K562 (cell line): ENCODE measurements around the gene MXI1. TPM values are rescaled to one million over a fixed set of nuclear protein-coding genes. Genes with fewer than 3 reads are reported as not detected.
A peak's percentile ranks its signal among the peaks of the same experiment; 100 is the strongest.

ENCODE experiments used
- CBX2 ChIP-seq: fragments of 200-600 bp; sonication (generic); IDR thresholded peaks from one replicate; pipeline ENCODE4 v1.6.1; 2012; ENCODE audit warnings: mild to moderate bottlenecking, low read length, inconsistent platforms; ENCODE audit not compliant: insufficient read depth, poor library complexity, severe bottlenecking
- DNMT1 ChIP-seq: fragments of 450-650 bp; IDR thresholded peaks from 2 replicates; pipeline ENCODE4 v1.6.1; 2016; ENCODE audit warnings: antibody characterized with exemption, mild to moderate bottlenecking
- MAFG ChIP-seq: fragments of 450-650 bp; conservative IDR thresholded peaks from 2 replicates; pipeline ENCODE4 v1.6.1; 2016; ENCODE audit warnings: missing genetic modification characterization, missing compliant biosample characterization
- MCM2 ChIP-seq: fragments of 450-650 bp; IDR thresholded peaks from 2 replicates; pipeline ENCODE4 v1.6.1; 2017; ENCODE audit warnings: low read depth, mild to moderate bottlenecking
- MLLT1 ChIP-seq, 2 experiments: fragments of 450-650 bp; IDR thresholded peaks; 2 replicates each; pipeline ENCODE4 v1.6.1; 2016
- PBX2 ChIP-seq, 2 experiments: IDR thresholded peaks in 1 of 2; conservative IDR thresholded peaks in 1 of 2; 2 replicates each; pipeline ENCODE4 v1.6.1; 2016; ENCODE audit warnings: low read depth in 2 of 2, mild to moderate bottlenecking in 1 of 2, missing compliant biosample characterization in 1 of 2, missing genetic modification characterization in 1 of 2, moderate library complexity in 1 of 2
- PHF20 ChIP-seq: fragments of 450-650 bp; IDR thresholded peaks from 2 replicates; pipeline ENCODE4 v1.6.1; 2018; ENCODE audit not compliant: partially characterized antibody
- POLR2A ChIP-seq: fragments of 450-650 bp; conservative IDR thresholded peaks from 2 replicates; pipeline ENCODE4 v1.6.1; 2016
- POLR2AphosphoS5 ChIP-seq: IDR thresholded peaks from 2 replicates; pipeline ENCODE4 v1.6.1; 2011; ENCODE audit warnings: mild to moderate bottlenecking, low read depth, low read length, moderate library complexity; ENCODE audit not compliant: control insufficient read depth, insufficient read depth
- POU5F1 ChIP-seq: fragments of 150-350 bp; IDR thresholded peaks from 2 replicates; pipeline ENCODE4 v1.6.1; 2014; ENCODE audit warnings: borderline replicate concordance, low read length, low read depth, mild to moderate bottlenecking; ENCODE audit not compliant: partially characterized antibody
- STAG1 ChIP-seq: sonication (generic); formaldehyde crosslinking; IDR thresholded peaks from 2 replicates; pipeline ENCODE4 v1.5.0; 2020; ENCODE audit warnings: missing genetic modification reagents, borderline replicate concordance
- ZFPM2 ChIP-seq: fragments of 250-450 bp; sonication (Bioruptor Pico); IDR thresholded peaks from 2 replicates; pipeline ENCODE4 v1.5.1; 2022; ENCODE audit warnings: mild to moderate bottlenecking
- ZNF174 ChIP-seq: fragments of 250-450 bp; sonication (Bioruptor Pico); IDR thresholded peaks from 2 replicates; pipeline ENCODE4 v1.4.0; 2020; ENCODE audit warnings: mild to moderate bottlenecking
- ZNF24 ChIP-seq: fragments of 450-650 bp; IDR thresholded peaks from 2 replicates; pipeline ENCODE4 v1.6.1; 2016
- ZNF449 ChIP-seq: fragments of 250-450 bp; sonication (Bioruptor Pico); IDR thresholded peaks from 2 replicates; pipeline ENCODE4 v1.8.0; 2022; ENCODE audit warnings: moderate library complexity, mild to moderate bottlenecking, inconsistent platforms
- ZNF717 ChIP-seq: fragments of 250-450 bp; sonication (Bioruptor Pico); IDR thresholded peaks from 2 replicates; pipeline ENCODE4 v1.5.0; 2021
- polyA plus RNA-seq, 8 experiments: library from polyadenylated mRNA; depleted of rRNA in 4 of 8; stranded (reverse) in 5 of 8; unstranded in 3 of 8; fragments of >200 nt; fragmentation: Nextera tagmentation in 2 of 8; fragmentation: Illumina TruSeq in 1 of 8; extraction: Ambion mirVana in 2 of 8; extraction: Trizol in 1 of 8; gene quantifications; 2 replicates each; pipeline versions ENCODE4 v1.2.1 to v1.2.3, GENCODE V29; 2011 to 2014; ENCODE audit warnings: inconsistent platforms in 1 of 8, missing spikeins in 1 of 8
- total RNA-seq, 7 experiments: library from RNA; depleted of rRNA in 6 of 7; stranded (reverse); fragments of >200 nt in 6 of 7; fragmentation: Illumina TruSeq in 2 of 7; extraction: Trizol in 2 of 7; gene quantifications; 2 replicates each; pipeline versions ENCODE4 v1.2.1 to v1.2.3, GENCODE V29; 2011 to 2021; ENCODE audit warnings: low replicate concordance in 1 of 7
- TF ChIP-seq, protein P1 (sequence below): fragments of 250-450 bp; sonication (Bioruptor Pico); IDR thresholded peaks from 2 replicates; pipeline ENCODE4 v1.5.0; 2020; ENCODE audit warnings: mild to moderate bottlenecking
- TF ChIP-seq, protein P2 (sequence below): fragments of 250-450 bp; sonication (Bioruptor Pico); IDR thresholded peaks from 2 replicates; pipeline ENCODE4 v1.8.0; 2021; ENCODE audit warnings: borderline replicate concordance, mild to moderate bottlenecking, moderate library complexity; ENCODE audit not compliant: poor library complexity, severe bottlenecking
- TF ChIP-seq, protein P3 (sequence below): fragments of 450-650 bp; IDR thresholded peaks from 2 replicates; pipeline ENCODE4 v1.6.1; 2016; ENCODE audit warnings: antibody characterized with exemption

Gene MXI1
- total and polyA plus RNA-seq, 9 of the 15 experiments (the other 6 are each of a cell fraction or from before 2014, with no cell fraction given): 9.1 to 23.7 (median 14.8) TPM

DNA sequence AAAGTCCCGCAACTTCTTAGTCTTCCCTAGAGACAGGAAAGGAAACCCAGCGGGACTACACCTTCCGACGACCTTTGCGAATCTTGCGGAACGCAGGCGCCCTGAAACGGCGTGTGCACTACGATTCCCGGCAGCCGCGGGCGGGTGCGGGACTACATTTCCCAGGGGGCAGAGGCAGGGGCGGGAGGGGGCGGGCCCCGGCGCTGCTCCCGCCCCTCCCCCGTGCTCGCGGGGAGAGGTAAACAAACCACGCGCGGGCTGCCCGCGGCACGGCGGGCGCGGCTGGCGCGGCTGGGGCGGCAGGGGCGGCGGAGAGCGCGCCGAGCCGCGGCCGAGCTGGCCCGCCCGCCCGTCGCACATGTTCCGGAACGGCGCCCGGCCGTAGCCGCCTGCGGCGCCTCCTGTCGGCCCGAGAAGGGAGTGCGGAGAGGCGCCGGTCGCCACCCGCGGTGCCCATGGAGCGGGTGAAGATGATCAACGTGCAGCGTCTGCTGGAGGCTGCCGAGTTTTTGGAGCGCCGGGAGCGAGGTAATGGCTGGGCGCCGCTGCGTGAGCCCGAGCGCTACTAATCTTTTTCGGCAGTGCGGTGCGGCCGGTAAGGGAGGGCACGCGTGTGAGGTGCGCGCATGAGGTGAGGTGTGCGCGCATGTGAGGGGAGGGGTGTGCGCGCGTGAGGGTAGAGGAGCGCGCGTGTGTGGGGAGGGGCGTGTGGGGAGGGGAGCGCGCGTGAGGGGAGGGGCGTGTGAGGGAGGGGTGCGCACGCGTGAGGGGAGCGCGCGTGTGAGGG is 18.5 kb downstream of the MXI1 start (continued):
- TF ChIP-seq, protein P1, sequence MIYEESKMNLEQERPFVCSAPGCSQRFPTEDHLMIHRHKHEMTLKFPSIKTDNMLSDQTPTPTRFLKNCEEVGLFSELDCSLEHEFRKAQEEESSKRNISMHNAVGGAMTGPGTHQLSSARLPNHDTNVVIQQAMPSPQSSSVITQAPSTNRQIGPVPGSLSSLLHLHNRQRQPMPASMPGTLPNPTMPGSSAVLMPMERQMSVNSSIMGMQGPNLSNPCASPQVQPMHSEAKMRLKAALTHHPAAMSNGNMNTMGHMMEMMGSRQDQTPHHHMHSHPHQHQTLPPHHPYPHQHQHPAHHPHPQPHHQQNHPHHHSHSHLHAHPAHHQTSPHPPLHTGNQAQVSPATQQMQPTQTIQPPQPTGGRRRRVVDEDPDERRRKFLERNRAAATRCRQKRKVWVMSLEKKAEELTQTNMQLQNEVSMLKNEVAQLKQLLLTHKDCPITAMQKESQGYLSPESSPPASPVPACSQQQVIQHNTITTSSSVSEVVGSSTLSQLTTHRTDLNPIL (CRISPR knock-in tag): no peak
- TF ChIP-seq ZNF174 (CRISPR knock-in tag) (no peak), POLR2A (peak; percentile 67), ZNF449 (CRISPR knock-in tag) (no peak), POLR2AphosphoS5 (no peak; the same call in 1 of the 2 replicates), PBX2 (CRISPR knock-in tag; IDR thresholded peaks at IDR 0.05; ENCODE audit: low read depth) (no peak), PBX2 (tag; conservative IDR thresholded peaks at IDR 0.05; ENCODE audit: low read depth) (no peak), ZNF24 (no peak), PHF20 (no peak), POU5F1 (peak; percentile 56), STAG1 (no peak), ZNF717 (CRISPR knock-in tag) (no peak), DNMT1 (no peak), MLLT1 (IDR thresholded peaks at IDR 0.05) (no peak), ZFPM2 (CRISPR knock-in tag) (no peak), MAFG (tag) (no peak), CBX2 (no peak), MCM2 (no peak)
- TF ChIP-seq, protein P2, sequence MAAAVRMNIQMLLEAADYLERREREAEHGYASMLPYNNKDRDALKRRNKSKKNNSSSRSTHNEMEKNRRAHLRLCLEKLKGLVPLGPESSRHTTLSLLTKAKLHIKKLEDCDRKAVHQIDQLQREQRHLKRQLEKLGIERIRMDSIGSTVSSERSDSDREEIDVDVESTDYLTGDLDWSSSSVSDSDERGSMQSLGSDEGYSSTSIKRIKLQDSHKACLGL (CRISPR knock-in tag): peak; percentile 22
- TF ChIP-seq, protein P3, sequence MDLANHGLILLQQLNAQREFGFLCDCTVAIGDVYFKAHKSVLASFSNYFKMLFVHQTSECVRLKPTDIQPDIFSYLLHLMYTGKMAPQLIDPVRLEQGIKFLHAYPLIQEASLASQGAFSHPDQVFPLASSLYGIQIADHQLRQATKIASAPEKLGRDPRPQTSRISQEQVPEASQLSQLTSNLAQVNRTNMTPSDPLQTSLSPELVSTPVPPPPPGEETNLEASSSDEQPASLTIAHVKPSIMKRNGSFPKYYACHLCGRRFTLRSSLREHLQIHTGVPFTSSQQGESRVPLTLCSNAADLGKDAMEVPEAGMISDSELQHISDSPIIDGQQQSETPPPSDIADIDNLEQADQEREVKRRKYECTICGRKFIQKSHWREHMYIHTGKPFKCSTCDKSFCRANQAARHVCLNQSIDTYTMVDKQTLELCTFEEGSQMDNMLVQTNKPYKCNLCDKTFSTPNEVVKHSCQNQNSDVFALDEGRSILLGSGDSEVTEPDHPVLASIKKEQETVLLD: no peak
